ENCODE data around the gene TMEM9B. TPM values are rescaled to one million over a fixed set of nuclear protein-coding genes. Genes with fewer than 3 reads are reported as not detected.

Gene TMEM9B
- polyA plus RNA-seq, 1 donor from 2014 or later = 63.1 TPM

- Histone ChIP-seq H2AFZ (ENCODE audit: low read depth, low read length) (no peak overlapping the region), H3K27me3 (ENCODE audit: insufficient read depth, low read depth, low read length) (peaks cover 60% of the 10 kb centered on the region), H3K4me2 (ENCODE audit: low read length) (no peak overlapping the region)
Observed at GRCh38 chr11:9001736-9002135, 37.5 kb upstream of the TMEM9B start.

GRCh38 chr11:8998017-8998416 lies 33.8 kb upstream of the TMEM9B start:
- H3K27ac ChIP-seq (ENCODE audit: low read length) = no peak overlapping the region

More at GRCh38 chr11:9001736-9002135, 37.5 kb upstream of the TMEM9B start:
- Histone ChIP-seq H3F3A (ENCODE audit: insufficient read depth, low read length, poor library complexity, severe bottlenecking) (no peaks in the 10 kb centered on the region), H3K9me2 (ENCODE audit: insufficient read depth, low read length) (no peaks in the 10 kb centered on the region), H3K36me3 (ENCODE audit: insufficient read depth, low read length) (no peaks in the 10 kb centered on the region), H3K79me2 (replicated peaks; ENCODE audit: insufficient read depth, low read length) (no peaks in the 10 kb centered on the region), H3K27ac (ENCODE audit: low read length) (no peak overlapping the region), H3K4me3 (ENCODE audit: low read length) (no peak overlapping the region), H4K20me1 (ENCODE audit: insufficient read depth) (no peaks in the 10 kb centered on the region), H3K9me3 (ENCODE audit: low read length) (no peaks in the 10 kb centered on the region), H3K9ac (ENCODE audit: low read length) (no peak overlapping the region)
- TF ChIP-seq REST (IDR thresholded peaks at IDR 0.05; ENCODE audit: borderline replicate concordance) (no peak), TAF1 (IDR thresholded peaks at IDR 0.05; ENCODE audit: low read depth) (no peak), MXI1 (conservative IDR thresholded peaks at IDR 0.05; ENCODE audit: poor library complexity, severe bottlenecking) (no peak), EZH2 (IDR thresholded peaks at IDR 0.05; ENCODE audit: borderline replicate concordance, insufficient read depth, low read length, poor library complexity, severe bottlenecking) (no peak), SMC3 (conservative IDR thresholded peaks at IDR 0.05; ENCODE audit: poor library complexity) (no peak)

More at GRCh38 chr11:8998017-8998416, 33.8 kb upstream of the TMEM9B start:
- no peak for TF ChIP-seq EP300 (conservative IDR thresholded peaks at IDR 0.05; ENCODE audit: poor library complexity, severe bottlenecking)
- TF ChIP-seq EZH2 (IDR thresholded peaks at IDR 0.05; ENCODE audit: borderline replicate concordance, insufficient read depth, low read length, poor library complexity, severe bottlenecking) = no peak
- no peak for TF ChIP-seq REST (IDR thresholded peaks at IDR 0.05; ENCODE audit: borderline replicate concordance)
- Histone ChIP-seq H3K9ac (ENCODE audit: low read length) (no peak overlapping the region), H3K4me3 (ENCODE audit: low read length) (no peak overlapping the region), H3K4me2 (ENCODE audit: low read length) (no peak overlapping the region), H3K27me3 (ENCODE audit: insufficient read depth, low read depth, low read length) (peaks cover 23% of the 10 kb centered on the region), H3K36me3 (ENCODE audit: insufficient read depth, low read length) (no peaks in the 10 kb centered on the region), H2AFZ (ENCODE audit: low read depth, low read length) (no peak overlapping the region), H4K20me1 (ENCODE audit: insufficient read depth) (no peaks in the 10 kb centered on the region), H3K79me2 (replicated peaks; ENCODE audit: insufficient read depth, low read length) (no peaks in the 10 kb centered on the region), H3K9me2 (ENCODE audit: insufficient read depth, low read length) (no peaks in the 10 kb centered on the region), H3F3A (ENCODE audit: insufficient read depth, low read length, poor library complexity, severe bottlenecking) (no peaks in the 10 kb centered on the region), H3K9me3 (ENCODE audit: low read length) (no peaks in the 10 kb centered on the region)
